ENCODE measurements around the gene ST13.
"Not testable (repeated sequence)": the region's sequence is repeated elsewhere in the genome, so short reads cannot be mapped to it uniquely, and the experiment has no call there.

DNA sequence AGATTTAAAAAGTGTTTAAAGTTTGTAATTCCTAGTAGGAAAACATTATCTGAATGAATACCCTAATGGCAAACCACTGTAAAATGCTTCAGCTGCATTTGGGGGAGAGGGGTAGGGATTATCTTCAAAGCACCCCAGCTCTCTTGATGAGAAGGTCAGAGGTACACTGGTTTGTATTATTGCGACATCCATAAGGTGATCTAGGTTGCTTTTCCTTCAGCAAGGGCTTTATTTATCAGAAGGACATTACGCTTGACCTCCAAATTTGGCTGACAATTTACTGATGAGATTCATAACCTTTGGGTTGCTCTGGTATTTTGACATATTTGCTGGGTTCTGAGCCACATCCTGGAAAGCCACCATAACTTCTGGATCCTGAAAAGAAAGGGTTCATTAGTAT is 30.1 kb downstream of the ST13 start:
- not testable (repeated sequence) for TF ChIP-seq EZH2phosphoT487 (conservative IDR thresholded peaks at IDR 0.05; ENCODE audit: low read length)
- TF ChIP-seq, protein P1, sequence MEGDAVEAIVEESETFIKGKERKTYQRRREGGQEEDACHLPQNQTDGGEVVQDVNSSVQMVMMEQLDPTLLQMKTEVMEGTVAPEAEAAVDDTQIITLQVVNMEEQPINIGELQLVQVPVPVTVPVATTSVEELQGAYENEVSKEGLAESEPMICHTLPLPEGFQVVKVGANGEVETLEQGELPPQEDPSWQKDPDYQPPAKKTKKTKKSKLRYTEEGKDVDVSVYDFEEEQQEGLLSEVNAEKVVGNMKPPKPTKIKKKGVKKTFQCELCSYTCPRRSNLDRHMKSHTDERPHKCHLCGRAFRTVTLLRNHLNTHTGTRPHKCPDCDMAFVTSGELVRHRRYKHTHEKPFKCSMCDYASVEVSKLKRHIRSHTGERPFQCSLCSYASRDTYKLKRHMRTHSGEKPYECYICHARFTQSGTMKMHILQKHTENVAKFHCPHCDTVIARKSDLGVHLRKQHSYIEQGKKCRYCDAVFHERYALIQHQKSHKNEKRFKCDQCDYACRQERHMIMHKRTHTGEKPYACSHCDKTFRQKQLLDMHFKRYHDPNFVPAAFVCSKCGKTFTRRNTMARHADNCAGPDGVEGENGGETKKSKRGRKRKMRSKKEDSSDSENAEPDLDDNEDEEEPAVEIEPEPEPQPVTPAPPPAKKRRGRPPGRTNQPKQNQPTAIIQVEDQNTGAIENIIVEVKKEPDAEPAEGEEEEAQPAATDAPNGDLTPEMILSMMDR (IDR thresholded peaks at IDR 0.05; ENCODE audit: insufficient read depth, low read length, poor library complexity, severe bottlenecking): not testable (repeated sequence)

All from SU-DHL-6 (cell line).